ENCODE data around the gene B4GALNT3. TPM values are rescaled to one million over a fixed set of nuclear protein-coding genes. Genes with fewer than 3 reads are reported as not detected.

B4GALNT3 gene
- total RNA-seq, 1 donor from 2014 or later: 65.3 TPM

DNA sequence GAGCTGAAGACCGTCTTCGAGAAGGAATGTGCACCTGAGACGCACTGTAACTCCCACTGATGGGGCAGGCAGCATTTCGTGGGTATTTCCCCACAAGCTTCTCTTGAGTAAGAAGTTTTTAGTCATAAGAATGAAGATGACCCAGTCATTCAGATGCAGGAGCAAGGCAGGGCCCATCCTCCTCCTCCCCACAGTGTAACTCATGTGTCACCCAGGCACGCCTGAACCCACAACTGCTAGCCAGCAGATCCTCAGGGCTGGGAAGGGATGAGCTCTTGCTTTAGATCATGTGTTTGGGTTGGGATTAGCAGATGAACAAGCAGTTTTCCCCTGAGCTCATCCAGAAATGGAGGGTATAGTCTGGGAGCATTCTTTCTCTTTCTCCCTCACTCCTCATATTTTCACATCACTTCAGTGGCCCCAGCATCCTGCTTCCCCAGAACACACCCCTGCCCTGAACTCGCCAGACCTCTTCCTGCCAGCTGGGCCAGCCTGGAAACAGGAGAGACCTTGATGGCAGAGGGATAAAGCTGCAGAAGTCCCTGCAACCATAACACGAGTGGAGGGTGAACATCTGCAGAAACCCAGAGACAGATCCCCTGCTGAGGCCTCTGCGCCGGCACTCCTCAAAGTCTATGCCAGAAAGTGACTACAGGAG lies 73.3 kb downstream of the B4GALNT3 start:
- intact Hi-C loops (cut with DNase I): no loop called here
- DNase-seq (ENCODE audit: low spot score): no peak

DNA sequence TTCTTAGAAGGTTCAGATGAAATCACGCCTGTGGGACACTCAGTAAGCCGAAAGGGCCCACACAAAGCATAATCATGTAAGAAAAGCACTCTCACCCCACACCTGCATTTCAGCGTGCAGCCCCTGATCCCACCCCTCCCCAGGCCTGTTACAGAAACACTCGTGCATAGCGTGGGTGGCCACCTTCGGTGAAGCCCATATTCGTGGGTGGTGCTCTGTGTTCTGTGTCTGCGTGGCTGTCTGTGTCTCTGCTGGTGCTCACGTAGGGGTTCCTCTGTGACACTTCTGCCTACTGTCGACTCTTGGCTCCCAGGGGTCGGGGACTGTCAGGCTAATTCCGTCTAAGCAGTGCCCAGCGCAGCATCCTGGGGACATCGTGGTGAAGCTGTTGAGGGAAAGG lies 74.0 kb downstream of the B4GALNT3 start:
- intact Hi-C loops (cut with DNase I): no loop called here
- DNase-seq (ENCODE audit: low spot score): no peak

DNA sequence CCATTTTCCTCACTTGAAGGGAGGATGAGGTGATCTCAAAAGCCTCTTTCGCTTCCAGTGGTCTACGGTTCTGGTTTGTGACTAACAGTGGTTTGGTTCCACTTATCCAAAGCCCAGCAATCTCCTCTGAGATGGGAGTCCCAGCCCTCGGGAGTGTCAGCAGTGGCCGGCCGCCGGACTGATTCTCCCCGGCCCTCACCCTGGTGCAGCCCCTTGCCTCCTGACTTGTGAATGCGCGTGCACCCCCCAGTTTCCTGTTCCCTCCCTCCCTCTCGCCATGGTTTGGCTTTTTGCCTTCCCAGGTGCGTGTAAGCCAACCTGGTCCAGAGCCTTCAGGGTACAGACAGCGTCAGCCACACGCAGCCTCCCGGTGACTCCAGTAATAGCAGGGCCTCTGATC lies 74.5 kb downstream of the B4GALNT3 start:
- DNase-seq (ENCODE audit: low spot score): no peak
- intact Hi-C loops (cut with DNase I): no loop called here

DNA sequence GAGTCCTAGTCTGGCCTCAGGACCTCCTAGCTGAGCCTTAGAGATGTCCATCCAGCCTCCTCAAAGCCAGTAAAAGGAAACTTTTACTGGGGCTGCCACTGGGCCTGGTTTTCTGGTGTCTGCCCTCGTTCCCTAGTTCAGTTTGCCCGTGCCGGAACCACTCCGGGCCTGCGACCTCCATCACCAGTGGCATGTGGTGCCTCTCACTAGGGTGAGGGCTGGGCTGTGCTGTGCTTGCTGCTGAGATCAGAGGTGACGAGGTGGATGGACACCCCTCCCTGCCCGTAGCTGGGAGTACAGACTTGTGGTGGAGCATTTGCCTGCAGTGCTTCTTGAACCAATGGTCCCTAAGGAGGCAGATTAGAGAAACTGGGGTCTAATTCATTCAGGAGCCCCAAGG lies 75.7 kb downstream of the B4GALNT3 start:
- intact Hi-C loops (cut with DNase I): no loop called here
- no peak for DNase-seq (ENCODE audit: low spot score)

DNA sequence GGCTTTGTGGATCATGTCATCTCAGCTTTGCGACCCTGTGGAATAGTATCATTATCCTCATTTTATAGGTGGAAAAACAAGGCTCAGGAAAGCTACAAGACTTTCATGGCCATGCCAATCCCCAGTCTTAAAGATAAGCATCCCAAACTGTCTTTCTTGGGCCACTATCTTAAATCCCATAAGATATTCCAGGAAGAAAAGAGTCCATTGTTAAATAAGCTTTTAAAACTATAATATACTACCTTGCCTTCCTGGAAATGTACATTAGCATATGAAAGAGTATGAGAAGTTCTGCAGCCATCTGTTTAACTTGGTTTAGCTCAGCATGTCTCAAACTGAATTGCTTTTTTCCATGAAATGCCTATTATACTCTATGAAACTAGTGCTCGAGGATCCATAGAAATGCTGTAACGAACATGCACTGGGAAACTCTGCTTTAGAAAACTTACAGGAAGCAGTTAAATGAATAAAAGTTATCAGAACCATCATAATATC lies 77.1 kb downstream of the B4GALNT3 start:
- no peak for DNase-seq (ENCODE audit: low spot score)
- intact Hi-C loops (cut with DNase I): no loop called here

DNA sequence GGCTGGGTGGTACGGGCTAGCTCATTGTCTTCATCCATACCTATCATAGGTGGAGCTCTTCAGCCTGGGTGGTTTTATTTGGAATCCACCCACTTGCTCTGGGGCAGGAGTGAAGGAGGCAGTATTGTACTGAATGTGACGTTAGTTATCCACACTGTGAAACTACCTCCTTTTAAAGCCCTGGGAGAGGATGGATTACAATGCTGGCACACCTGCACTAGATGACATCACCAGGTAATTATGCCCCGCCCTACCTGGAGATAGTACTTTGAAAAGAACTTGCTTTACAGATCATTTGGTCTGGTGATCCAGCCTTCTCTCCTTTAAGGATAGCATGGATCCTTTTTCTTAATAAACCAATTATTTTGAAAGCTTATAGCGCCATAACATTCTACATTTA lies 78.0 kb downstream of the B4GALNT3 start:
- intact Hi-C loops (cut with DNase I): no loop called here
- no peak for DNase-seq (ENCODE audit: low spot score)

DNA sequence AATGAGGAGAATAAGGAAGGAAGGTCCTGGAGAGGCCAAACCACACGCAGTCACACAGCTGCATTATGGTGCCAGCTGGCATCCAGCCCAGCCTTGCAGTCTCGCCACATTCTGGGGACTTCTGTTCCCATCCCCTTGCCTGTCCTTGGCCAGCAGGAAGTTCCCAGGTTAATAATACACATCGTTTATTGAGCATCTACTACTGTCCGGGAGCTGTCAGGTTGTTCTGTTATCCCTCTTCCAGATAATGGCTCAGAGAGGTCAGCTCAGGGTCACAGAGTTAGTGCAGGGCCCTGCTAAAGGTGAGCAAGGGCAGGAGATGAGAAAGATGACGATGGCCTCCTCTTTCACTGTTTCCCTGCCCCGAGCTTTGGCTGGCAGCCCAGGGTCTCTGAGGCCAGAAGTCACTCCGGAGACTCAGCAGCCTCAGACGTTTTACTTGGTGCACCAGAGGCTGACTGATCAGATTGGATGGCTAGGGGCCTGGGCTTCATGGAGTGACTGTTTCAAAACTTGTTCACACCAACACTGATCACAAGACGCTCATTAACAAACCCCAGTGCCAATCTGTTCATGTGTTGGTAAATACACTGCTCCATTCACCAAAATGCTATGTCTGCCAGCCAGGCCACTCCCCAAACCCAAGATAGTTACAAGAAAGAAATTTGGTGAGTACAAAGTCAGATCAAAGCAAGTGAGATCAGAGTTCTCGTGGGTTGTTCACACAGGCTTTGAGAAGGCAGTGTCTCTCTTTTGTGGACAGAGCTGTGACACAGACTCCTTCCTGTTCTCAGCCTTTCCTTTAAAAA lies 79.2 kb downstream of the B4GALNT3 start:
- no peak for DNase-seq (ENCODE audit: low spot score)
- intact Hi-C loops (cut with DNase I): no loop called here

DNA sequence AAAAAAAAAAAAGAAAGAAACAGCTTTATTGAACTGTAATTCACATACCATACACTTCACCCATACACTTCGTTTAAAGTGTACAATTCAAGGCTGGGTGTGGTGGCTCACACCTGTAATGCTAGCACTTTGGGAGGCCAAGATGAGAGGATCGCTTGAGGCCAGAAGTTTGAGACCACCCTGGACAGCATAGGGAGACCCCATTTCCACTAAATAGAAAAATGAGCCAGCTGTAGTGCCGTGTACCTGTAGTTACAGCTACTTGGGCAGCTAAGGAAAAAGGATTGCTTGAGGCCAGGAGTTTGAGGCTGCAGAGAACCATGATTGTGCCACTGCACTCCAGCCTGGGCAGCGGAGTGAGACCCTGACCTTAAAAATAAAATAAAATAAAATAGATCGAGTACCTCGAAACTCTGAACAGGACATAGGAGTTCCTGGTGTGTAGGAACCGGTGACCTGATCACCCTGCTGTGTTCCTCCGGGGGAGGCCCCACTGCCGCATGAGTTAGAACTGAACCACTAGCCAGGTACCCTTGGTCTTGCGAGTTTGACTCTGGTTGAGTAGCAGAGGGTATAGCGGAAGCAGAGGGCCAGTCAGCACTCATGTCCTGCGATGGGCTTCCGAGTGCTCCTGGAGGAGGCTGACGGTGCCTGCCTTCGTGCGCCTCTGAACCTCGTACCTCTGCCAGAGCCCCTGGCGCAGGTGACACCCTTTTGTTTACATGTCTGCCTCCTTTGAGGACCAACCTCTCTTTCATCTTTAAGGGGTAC lies 80.0 kb downstream of the B4GALNT3 start:
- DNase-seq (ENCODE audit: low spot score): no peak
- intact Hi-C loops (cut with DNase I): no loop called here

DNA sequence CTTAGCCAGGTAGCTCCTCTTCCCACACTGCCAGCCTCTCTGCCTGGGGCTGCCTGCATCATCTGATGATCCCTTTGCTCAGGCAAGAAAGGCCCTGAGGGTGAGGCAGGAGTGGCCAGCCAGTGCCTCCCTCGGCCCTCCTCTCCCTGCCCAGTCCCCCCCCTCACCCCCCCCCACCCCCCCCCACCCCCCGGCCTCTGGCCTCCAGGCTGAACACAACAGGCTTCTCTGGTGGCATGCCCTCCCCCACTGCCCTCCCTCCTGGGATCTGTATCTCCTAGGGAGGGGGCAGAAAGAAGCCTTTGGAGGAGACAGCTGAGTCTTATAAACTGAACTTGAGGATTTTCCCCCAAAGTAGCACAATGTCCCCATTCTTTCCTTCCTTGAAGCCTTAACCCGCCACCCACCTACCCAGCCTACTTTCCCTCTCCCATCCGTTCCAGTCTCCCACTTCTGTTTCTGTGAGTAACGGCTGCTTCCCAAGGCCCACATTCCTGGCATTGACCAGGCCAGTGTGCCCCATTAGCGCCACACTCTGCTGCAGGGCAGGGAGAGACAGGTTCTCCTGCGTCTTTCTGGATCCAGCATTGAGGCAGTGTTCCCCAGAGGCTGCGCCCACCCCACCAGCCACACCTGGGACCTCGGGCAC lies 82.1 kb downstream of the B4GALNT3 start:
- no peak for DNase-seq (ENCODE audit: low spot score)
- intact Hi-C loops (cut with DNase I): no loop called here

DNA sequence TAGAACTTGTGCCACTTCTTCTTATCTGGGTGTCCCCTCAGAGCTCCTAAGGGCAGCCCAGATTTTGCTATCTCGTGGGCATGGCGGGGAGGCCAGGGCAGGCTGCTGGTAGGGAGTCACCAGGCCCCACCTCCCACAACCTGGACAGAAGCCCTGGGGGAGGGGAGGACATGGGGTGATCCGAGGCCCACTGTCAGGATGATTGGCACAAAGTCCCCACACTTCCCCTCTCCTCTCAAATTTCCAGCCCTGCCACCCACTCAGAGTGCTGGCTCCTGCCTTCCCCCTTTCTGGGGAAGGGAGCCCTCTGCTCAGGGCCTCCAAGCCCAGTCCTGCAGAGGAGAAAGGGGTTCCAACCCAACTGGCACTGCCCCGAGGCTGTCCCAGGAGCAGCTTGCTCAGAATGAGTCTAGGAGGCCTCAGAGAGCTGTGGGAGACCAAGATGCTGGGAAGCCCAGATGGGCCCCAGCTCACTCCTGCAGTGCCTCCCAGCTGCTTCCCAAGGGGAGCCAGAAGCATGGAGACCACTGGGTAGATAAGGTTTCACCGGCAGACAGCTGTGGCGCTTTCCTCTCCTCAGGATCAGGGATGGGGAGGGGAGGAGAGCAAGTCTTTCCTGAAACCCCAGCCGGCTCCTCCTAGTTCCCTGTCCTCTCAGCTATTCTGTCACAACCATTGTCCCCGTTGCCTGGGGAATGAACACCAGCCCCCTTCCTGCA lies 82.8 kb downstream of the B4GALNT3 start:
- intact Hi-C loops (cut with DNase I): no loop called here
- no peak for DNase-seq (ENCODE audit: low spot score)

DNA sequence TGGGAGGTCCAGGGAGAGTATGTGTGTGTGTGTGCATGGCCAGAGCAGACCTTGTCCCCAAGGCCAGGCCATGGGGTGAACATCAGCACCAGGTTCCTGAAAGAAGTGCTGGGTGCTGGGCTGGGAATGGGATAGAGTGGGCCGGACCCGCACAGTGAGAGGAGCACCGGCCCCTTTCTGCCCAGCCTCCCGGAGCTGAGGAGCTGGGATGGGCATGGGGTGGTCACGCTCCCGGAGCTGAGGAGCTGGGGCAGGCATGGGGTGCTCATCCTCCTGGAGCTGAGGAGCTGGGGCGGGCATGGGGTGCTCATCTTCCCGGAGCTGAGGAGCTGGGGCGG lies 83.3 kb downstream of the B4GALNT3 start:
- no peak for DNase-seq (ENCODE audit: low spot score)
- intact Hi-C loops (cut with DNase I): no loop called here

DNA sequence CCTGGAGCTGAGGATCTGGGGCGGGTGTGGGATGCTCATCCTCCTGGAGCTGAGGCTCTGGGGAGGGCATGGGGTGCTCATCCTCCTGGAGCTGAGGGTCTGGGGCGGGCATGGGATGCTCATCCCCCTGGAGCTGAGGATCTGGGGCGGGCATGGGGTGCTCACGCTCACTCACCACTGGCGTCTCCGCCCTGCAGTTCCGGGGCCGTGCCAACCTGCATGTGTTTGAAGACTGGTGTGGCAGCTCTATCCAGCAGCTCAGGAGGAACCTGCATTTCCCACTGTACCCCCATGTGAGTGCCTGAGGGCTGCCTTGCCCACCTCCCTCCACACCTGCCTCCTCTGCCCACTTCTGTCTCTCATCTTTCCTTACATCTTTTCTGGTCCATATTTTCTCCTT lies 84.4 kb downstream of the B4GALNT3 start:
- no peak for DNase-seq (ENCODE audit: low spot score)
- intact Hi-C loops (cut with DNase I): no loop called here

DNA sequence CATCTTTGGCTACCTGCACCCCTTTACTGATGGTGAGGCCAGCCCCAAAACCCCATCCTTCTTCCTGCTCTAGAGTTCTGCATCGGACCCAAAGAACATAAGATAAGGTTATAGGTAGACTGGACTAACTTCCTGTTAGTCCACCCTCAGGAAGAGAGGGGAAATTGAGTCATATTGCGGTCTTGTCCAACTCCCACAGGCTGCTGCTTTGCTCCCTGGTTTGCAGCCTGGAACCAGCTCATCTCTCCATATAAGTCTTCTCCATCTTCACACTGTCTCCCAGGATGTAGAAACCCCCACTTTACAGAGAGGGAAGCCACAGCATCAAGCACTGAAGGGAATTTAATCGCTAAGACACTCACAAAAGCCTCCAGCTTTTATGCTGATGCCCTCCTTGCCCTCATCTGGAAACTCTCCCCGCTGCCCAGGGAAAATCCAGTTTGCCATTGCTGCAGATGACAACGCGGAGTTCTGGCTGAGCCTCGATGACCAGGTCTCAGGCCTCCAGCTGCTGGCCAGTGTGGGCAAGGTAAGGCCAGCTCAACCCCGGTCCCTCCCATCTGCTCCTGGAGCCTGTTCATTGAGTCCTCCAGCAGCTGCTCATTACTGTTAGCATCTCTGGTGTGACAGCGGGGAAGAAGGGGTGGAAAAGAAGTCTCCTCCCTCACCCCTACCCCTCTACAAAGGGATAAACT lies 85.3 kb downstream of the B4GALNT3 start:
- intact Hi-C loops (cut with DNase I): loop anchor here (1.0 to 5.0 kb wide), 2 partner anchors 43 to 93 kb away; no protein-coding TSS in a partner anchor
- DNase-seq (ENCODE audit: low spot score): no peak

DNA sequence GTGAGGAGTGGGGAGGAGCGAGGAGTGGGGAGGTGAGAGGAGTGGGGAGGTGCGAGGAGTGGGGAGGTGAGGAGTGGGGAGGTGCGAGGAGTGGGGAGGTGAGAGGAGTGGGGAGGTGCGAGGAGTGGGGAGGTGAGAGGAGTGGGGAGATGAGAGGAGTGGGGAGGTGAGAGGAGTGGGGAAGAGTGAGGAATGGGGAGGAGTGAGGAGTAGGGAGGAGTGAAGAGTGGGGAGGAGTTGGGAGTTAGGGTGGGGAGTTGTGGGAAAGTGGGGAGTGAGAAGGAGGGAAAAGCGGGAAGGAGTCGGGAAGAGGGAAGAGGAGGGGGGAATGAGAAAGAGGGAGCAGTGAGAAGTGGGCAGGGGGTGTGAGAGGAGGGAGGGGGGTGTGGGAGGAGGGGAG lies 86.1 kb downstream of the B4GALNT3 start:
- intact Hi-C loops (cut with DNase I): loop anchor here (1.0 to 5.0 kb wide), 2 partner anchors 44 to 94 kb away; no protein-coding TSS in a partner anchor
- DNase-seq (ENCODE audit: low spot score): no peak

DNA sequence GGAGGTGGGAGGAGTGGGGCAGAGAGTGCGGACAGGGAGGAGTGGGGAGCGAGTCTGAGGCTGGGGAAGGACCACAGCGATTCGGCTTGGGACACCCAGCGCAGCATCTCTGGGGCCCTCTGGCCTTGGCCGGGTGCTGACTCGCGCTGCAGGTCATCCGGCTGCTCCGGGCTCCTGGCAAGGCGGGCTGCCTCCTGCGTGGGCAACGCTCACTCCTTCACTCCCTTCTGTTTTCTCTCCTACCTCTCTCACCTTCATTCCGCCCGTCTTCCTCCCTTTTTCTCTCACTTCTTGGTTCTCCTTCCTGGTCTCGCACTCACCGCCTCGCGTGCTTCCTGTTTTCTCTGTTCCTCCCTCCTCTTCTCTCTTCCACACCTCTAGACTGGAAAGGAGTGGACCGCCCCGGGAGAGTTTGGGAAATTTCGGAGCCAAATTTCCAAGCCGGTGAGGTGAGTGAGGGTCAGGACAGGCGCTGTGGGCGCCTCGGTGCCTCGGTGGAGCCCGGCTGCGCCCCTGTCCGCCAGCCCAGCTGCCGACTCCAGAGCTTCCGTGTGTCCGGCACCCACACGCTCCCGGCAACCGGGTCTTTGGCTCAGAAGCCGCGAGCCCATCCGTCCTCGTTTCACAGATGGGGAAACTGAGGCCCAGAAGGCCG lies 86.7 kb downstream of the B4GALNT3 start:
- no peak for DNase-seq (ENCODE audit: low spot score)
- intact Hi-C loops (cut with DNase I): loop anchor here (5.0 kb wide), 1 partner anchor 44 kb away; no protein-coding TSS in a partner anchor

DNA sequence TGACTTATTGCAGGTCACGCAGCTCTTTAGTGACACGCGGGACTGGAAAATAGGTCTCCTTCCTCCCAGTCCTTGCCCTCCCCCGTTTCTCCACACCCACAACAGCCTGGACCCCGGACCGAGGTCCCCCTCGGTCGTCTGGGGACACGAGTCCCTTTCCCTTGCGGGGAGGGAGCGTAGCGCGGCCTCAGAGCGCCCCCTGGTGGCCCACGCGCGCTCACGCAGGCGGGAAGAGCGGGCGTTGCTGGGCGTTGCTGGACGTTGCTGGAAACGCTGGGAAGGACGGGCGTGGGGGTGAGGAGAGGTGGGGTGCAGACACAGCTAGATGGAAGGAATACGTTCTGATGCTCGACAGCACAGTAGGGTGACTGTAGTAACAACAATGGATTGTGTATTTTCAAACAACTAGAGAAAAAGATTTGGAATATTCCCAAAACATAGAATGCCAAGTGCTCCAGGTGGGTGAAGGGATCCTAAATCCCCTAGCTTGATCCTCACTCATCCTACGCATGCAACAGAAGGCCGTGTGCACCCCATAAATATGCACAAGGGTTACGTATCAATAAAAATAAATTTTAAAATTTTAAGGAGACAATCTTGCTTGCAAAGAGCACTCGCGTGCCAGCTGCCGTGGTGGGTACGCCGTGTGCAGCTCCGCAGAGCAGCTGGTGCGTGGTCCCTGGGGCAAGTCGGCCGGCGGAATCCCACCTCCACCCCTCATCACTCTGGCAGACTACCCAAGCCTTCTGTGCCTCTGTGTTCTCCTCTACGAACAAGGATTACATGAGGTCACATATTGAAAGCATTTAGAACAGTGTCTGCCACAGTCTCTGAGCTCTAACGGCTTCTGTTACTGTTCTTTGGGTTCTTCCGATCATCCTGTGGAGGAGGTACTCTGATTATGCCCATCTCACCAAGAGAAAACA lies 87.4 kb downstream of the B4GALNT3 start:
- DNase-seq (ENCODE audit: low spot score): no peak
- intact Hi-C loops (cut with DNase I): loop anchor here (5.0 kb wide), 1 partner anchor 45 kb away; no protein-coding TSS in a partner anchor

DNA sequence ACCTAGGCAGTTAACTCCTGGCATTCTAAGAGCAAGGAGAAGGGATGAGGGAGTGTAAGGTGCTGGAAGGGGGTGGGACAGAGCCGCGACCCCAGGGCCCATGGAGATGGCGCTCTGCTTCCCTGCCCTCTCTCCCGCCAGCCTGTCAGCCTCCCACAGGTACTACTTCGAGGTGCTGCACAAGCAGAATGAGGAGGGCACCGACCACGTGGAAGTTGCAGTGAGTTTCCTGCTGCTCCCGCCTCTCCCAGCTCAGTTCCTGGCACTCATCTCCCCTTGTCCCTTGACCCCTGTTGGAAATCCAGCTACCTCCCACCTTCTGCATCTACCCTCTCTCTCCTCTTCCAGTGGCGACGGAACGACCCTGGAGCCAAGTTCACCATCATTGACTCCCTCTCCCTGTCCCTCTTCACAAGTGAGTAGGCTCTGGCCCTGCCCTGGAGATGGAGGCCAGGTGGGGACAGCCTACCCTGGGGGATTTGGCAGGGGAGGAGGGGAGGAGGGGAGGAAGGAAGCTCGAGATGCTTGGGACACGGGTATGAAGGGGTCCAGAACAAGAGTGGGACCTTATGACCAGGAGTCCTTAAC lies 88.2 kb downstream of the B4GALNT3 start:
- intact Hi-C loops (cut with DNase I): loop anchor here (5.0 kb wide), 1 partner anchor 46 kb away; no protein-coding TSS in a partner anchor
- no peak for DNase-seq (ENCODE audit: low spot score)
